WERI-Rb-1 (cell line): ENCODE data around the gene RNF183.

Experiments used
- DNase-seq: peaks from one replicate; pipeline ENCODE4 v3.0.0-alpha.2; 2020
- H3K27ac ChIP-seq: fragments of 250-450 bp; sonication (Bioruptor Pico); 2 replicates; pipeline ENCODE4 v1.5.1; 2020; ENCODE audit warnings: mild to moderate bottlenecking, moderate library complexity
- H3K27me3 ChIP-seq: fragments of 250-450 bp; sonication (Bioruptor Pico); 2 replicates; pipeline ENCODE4 v1.5.1; 2021; ENCODE audit warnings: mild to moderate bottlenecking, low read depth, moderate library complexity; ENCODE audit not compliant: insufficient read depth, severe bottlenecking
- H3K36me3 ChIP-seq: fragments of 250-450 bp; sonication (Bioruptor Pico); 2 replicates; pipeline ENCODE4 v1.5.1; 2020; ENCODE audit warnings: mild to moderate bottlenecking, moderate library complexity
- H3K4me3 ChIP-seq: 2 replicates; pipeline ENCODE4 v1.5.1; 2011; ENCODE audit warnings: low read depth, mild to moderate bottlenecking, control low read depth, low read length
- H3K9me3 ChIP-seq: fragments of 250-450 bp; sonication (Bioruptor Pico); 2 replicates; pipeline ENCODE4 v1.5.1; 2021; ENCODE audit warnings: mild to moderate bottlenecking, moderate library complexity; ENCODE audit not compliant: severe bottlenecking
- CTCF ChIP-seq: IDR thresholded peaks from 2 replicates; pipeline ENCODE4 v1.5.1; 2011; ENCODE audit warnings: low read depth, mild to moderate bottlenecking, control low read depth, inconsistent platforms, low read length

The RNF183 gene

GRCh38 chr9:113269355-113269754, 33.8 kb downstream of the RNF183 start:
- Histone ChIP-seq H3K9me3 (no peaks in the 10 kb centered on the region), H3K4me3 (no peak overlapping the region), H3K27ac (no peak overlapping the region), H3K36me3 (peaks cover 60% of the 10 kb centered on the region), H3K27me3 (no peaks in the 10 kb centered on the region)
- TF ChIP-seq CTCF: no peak
- DNase-seq: no peak

GRCh38 chr9:113267911-113268566, 35.1 kb downstream of the RNF183 start:
- Histone ChIP-seq H3K27ac (no peak overlapping the region), H3K27me3 (no peaks in the 10 kb centered on the region), H3K36me3 (peaks cover 57% of the 10 kb centered on the region), H3K9me3 (no peaks in the 10 kb centered on the region), H3K4me3 (no peak overlapping the region)
- no peak for TF ChIP-seq CTCF
- DNase-seq: no peak

- H3K27me3 ChIP-seq: no peaks in the 10 kb centered on the region
- no peak overlapping the region; the same call in 1 of the 2 replicates for H3K27ac ChIP-seq
- peaks cover 40% of the 10 kb centered on the region for H3K36me3 ChIP-seq
- TF ChIP-seq CTCF: no peak
- no peak overlapping the region for H3K4me3 ChIP-seq
- no peaks in the 10 kb centered on the region for H3K9me3 ChIP-seq
- DNase-seq: peak; percentile 54
These were observed 37.0 kb downstream of the RNF183 start for GRCh38 chr9:113266174-113266573.

- Histone ChIP-seq H3K9me3 (no peaks in the 10 kb centered on the region), H3K4me3 (no peak overlapping the region), H3K27ac (no peak overlapping the region), H3K36me3 (peaks cover 36% of the 10 kb centered on the region), H3K27me3 (no peaks in the 10 kb centered on the region)
- DNase-seq: no peak
- no peak for TF ChIP-seq CTCF
These were observed 41.1 kb downstream of the RNF183 start for GRCh38 chr9:113261917-113262671.

- Histone ChIP-seq H3K4me3 (no peak overlapping the region), H3K9me3 (no peaks in the 10 kb centered on the region), H3K36me3 (peaks cover 33% of the 10 kb centered on the region), H3K27ac (no peak overlapping the region), H3K27me3 (no peaks in the 10 kb centered on the region)
- no peak for TF ChIP-seq CTCF
- no peak for DNase-seq
These were observed 44.9 kb downstream of the RNF183 start for GRCh38 chr9:113258282-113258681.

GRCh38 chr9:113257863-113258262, 45.3 kb downstream of the RNF183 start:
- Histone ChIP-seq H3K9me3 (no peaks in the 10 kb centered on the region), H3K27ac (no peak overlapping the region), H3K36me3 (peaks cover 33% of the 10 kb centered on the region), H3K27me3 (no peaks in the 10 kb centered on the region), H3K4me3 (no peak overlapping the region)
- TF ChIP-seq CTCF: no peak
- no peak for DNase-seq
